Right lobe of liver (tissue), 4 donors: Measurements from ENCODE around the gene MNAT1.
"Not testable (repeated sequence)": the region's sequence is repeated elsewhere in the genome, so short reads cannot be mapped to it uniquely, and the experiment has no call there.

Experiments used
- CTCF ChIP-seq, 4 donors: fragments of 200-600 bp in 3 of 4; fragments of 450-650 bp in 1 of 4; IDR thresholded peaks; one replicate each; pipeline versions ENCODE4 v1.5.1 to v1.8.0; 2016 to 2022; ENCODE audit warnings: antibody characterized with exemption in 4 of 4, mild to moderate bottlenecking in 2 of 4
- POLR2A ChIP-seq: fragments of 450-650 bp; IDR thresholded peaks from one replicate; pipeline ENCODE4 v1.6.1; 2017; ENCODE audit warnings: antibody characterized with exemption, mild to moderate bottlenecking
- donor health status: DM: no; HTN: no; CAD: no.
- donor health status: DM: no; HTN: no; CAD: no.
- donor health status: DM: no; HTN: yes; CAD: no.

GRCh38 chr14:60890636-60891035 is 156.1 kb downstream of the MNAT1 start:
- not testable (repeated sequence) for TF ChIP-seq CTCF (IDR thresholded peaks at IDR 0.05); POLR2A
